Liver (tissue), 6 donors: ENCODE measurements around the gene UTP4. TPM values are rescaled to one million over a fixed set of nuclear protein-coding genes. Genes with fewer than 3 reads are reported as not detected.

Experiments
- REST ChIP-seq: IDR thresholded peaks from 2 replicates; pipeline ENCODE4 v1.6.1; 2016; ENCODE audit warnings: antibody characterized with exemption, mild to moderate bottlenecking
- TAF1 ChIP-seq: conservative IDR thresholded peaks from 2 replicates; pipeline ENCODE4 v1.6.1; 2016; ENCODE audit warnings: antibody characterized with exemption, mild to moderate bottlenecking
- polyA plus RNA-seq, 2 donors: library from polyadenylated mRNA; stranded (reverse) in 1 of 2; unstranded in 1 of 2; fragments of 200-250 nt in 1 of 2; fragments of >200 nt in 1 of 2; fragmentation: Nextera tagmentation in 1 of 2; extraction: Ambion mirVana in 1 of 2; gene quantifications; one replicate each; pipeline versions ENCODE4 v1.2.1 to v1.2.3, GENCODE V29; 2013 to 2015
- small RNA-seq: library from RNA; depleted of rRNA; stranded (forward); fragments of <200 nt; gene quantifications from one replicate; pipeline ENCODE3, GENCODE V24; 2014
- total RNA-seq, 2 donors: library from RNA; depleted of rRNA; stranded (reverse); fragments of >200 nt; gene quantifications; one replicate each; pipeline ENCODE4 v1.2.3, GENCODE V29; 2014
- donor health status: healthy.
- donor health status: healthy.
- donor health status: healthy.

The UTP4 gene
- total and polyA plus RNA-seq, 4 donors, result 11.3 to 13.8 (median 12.4) TPM

- TF ChIP-seq REST (no peak), TAF1 (no peak)
These were observed 85.0 kb downstream of the UTP4 start (continued) for GRCh38 chr16:69217433-69217832.

Small RNA genes within 50 kb of the gene (small RNA-seq; reads per million reads assigned to genes)
- gene RF00019, result not detected
- not detected for gene RNU6-22P

Other genes with a start within 250 kb of the UTP4 start
- under 1 TPM; 0.09 to 0.75 TPM for gene HAS3, start 27.0 kb upstream of the UTP4 start, total RNA-seq
- gene HAS3, start 27.0 kb upstream of the UTP4 start, polyA plus RNA-seq, result under 1 TPM; 0.19 to 0.32 TPM
- 10 to 100 TPM; 52.0 to 56.9 TPM for gene CHTF8, start 61 bp upstream of the UTP4 start, total RNA-seq
- 10 to 100 TPM; 15.2 to 51.1 TPM for gene CHTF8, start 61 bp upstream of the UTP4 start, polyA plus RNA-seq
- 1 to 10 TPM; 5.6 to 7.8 TPM for gene SNTB2, start 54.5 kb downstream of the UTP4 start, total RNA-seq
- gene SNTB2, start 54.5 kb downstream of the UTP4 start, polyA plus RNA-seq, result 1 to 10 TPM; 2.1 to 2.6 TPM
- 10 to 100 TPM; 13.3 to 15.2 TPM for gene VPS4A, start 178.7 kb downstream of the UTP4 start, total RNA-seq
- gene VPS4A, start 178.7 kb downstream of the UTP4 start, polyA plus RNA-seq, result 10 to 100 TPM; 13.7 to 15.7 TPM
- gene PDF, start 197.9 kb downstream of the UTP4 start, total RNA-seq, result 10 to 100 TPM; 16.8 to 31.3 TPM
- gene PDF, start 197.9 kb downstream of the UTP4 start, polyA plus RNA-seq, result 10 to 100 TPM; 22.2 to 24.0 TPM
- gene COG8, start 206.9 kb downstream of the UTP4 start, total RNA-seq, result 10 to 100 TPM; 28.8 to 37.4 TPM
- 10 to 100 TPM; 11.2 to 19.6 TPM for gene COG8, start 206.9 kb downstream of the UTP4 start, polyA plus RNA-seq
- 10 to 100 TPM; 11.7 to 14.0 TPM for gene NIP7, start 207.1 kb downstream of the UTP4 start, total RNA-seq
- gene NIP7, start 207.1 kb downstream of the UTP4 start, polyA plus RNA-seq, result 10 to 100 TPM in 1 of 2 donors, 1 to 10 TPM in 1; 7.4 to 10.5 TPM
- 10 to 100 TPM; 10.6 to 46.2 TPM for gene TMED6, start 219.1 kb downstream of the UTP4 start, total RNA-seq
- 10 to 100 TPM in 1 of 2 donors, under 1 TPM in 1; 0.18 to 11.4 TPM for gene TMED6, start 219.1 kb downstream of the UTP4 start, polyA plus RNA-seq